ENCODE measurements around the gene LHFPL5.

LHFPL5 gene

DNA sequence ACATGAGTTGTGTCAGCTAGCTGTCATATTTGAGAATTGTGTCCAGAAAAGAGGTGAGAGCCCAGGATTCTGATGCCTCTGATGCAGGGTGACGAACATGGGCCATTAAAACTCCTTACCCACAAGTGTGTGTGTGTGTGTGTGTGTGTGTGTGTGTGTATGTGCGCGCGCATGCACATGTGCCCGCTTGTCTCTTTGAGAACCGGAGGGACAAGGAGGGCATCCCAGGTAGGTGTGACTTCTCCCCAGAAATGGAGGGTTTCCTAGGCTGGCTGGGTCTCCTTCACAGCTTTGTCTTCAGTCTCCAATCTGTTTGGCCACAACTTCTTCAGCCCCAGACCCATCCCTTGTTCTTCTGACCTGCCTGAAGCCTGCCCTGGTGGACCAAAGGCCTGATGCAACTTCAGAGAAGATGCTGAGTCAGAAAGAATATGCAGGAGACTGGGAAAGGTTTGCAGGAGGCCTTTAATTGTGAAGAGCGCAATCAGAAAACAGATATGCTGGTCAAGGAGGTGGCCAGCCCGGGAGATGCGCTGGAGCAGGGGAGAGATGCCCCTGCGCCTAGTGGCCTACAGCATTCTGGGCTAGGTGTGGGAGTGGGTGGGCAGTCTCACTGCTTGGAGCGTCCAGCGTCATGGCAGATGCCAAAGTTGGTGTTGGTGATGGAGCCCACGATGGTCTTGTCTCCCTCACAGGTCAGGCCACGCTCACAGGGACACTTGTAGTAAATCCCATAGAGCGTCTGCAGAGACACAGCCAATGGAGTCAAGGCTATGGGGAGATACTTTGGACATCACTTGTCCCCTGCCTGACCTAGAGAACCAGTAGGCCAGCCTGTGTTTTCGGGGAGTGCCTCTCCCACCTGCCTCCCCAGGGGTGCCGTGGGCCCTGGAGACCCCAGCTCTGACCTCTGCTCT is 10.4 kb upstream of the LHFPL5 start:
- DNase-seq, result no peak

DNA sequence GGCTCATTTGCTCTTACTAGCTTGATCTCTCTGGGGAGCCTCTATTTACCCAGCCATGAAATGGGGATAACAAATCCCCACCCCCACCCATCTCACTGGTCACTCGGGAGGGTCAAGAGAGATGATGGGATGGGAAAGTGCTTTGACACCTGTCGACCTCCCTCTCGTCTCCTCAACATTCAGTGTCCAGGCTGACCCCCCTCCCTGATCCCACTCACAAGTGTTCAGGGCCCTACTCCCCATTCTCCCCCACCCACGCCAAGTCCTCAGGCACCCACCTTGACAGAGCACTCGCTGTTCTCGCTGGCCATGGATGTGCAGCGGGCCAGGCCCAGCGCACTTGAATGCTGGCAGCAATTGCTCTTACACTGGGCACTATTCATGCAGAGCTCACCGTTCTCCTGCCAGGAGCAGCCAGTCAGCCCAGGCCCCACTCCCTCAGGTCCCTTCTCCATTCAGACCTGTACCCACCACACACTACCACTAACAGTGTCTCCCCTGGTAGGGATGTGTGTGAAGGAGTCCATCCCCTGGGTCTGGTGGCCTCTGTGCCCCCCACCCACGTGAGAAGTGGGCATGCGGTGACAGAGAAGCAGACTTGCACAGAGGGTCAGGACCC is 9.6 kb upstream of the LHFPL5 start:
- no peak for DNase-seq

DNA sequence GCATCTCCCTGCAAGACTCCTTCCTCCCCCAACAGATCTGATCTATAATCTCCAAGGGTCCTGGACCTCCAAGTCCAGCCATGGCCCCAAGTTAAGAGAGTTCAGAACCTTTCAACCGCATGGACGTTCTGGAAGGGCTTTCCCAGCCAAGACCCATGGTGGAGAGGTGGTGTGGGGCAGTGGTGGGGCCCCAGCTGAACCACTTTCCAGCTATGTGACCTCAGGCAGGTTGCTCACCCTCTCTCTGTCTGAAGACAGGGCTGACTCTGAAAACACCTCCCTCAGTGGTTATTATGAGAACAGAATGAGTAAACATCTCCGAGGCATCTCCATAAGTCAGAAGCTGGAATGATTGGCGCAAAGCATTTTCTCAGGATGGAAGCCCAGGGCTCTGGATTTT is 8.9 kb upstream of the LHFPL5 start:
- DNase-seq, result no peak

DNA sequence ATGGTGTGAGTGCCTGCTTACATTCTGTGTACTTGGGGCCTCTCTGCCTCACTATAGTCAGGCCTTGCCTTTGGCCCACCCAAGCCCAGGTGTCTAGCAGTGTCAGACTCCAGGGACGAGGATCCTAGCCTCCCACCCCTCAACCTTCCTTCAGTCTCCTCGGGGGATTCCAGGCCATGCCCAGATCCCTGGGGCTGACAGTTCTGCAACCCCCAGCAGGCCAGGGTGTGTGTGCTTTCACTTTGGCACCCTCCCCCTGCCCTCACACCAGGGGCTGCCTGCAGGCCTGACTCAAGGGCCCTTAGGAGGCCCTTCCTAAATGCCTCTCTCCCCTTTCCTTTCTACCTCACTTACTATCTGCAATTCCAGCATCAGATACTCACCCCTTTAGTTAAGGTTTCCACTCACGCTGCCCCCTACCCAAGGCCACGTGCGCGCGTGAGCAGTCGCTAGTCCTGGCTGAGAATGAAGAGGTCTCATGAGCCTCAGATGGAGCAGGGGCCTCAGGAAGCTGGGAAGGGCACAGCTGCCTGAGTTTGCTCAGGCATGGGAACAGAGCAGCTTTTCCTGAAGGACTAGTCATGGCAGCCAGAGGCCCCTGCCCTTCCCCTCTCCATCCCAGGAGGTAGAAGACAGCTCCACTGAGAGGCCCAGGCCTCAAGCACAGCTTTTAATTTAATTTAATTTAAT is 7.2 kb upstream of the LHFPL5 start:
- DNase-seq, result no peak

DNA sequence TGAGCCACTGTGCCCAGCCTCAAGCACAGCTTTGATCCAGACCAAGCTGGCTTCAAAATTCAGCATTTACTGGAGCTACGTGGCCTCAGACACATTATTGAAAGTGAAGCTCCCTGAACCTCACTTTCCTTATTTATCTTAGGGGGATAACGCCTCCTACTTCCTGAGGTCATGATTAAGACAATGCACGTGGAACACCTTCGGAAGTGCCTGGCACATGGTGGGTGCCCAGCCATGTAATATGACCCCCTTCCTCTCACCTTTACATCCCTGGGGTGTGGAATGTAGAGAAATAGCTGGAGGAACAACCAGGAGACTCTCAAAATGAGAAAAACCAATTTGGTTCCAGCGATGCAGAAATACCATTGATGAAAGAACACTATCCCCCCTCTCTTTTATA is 6.4 kb upstream of the LHFPL5 start:
- no peak for DNase-seq

DNA sequence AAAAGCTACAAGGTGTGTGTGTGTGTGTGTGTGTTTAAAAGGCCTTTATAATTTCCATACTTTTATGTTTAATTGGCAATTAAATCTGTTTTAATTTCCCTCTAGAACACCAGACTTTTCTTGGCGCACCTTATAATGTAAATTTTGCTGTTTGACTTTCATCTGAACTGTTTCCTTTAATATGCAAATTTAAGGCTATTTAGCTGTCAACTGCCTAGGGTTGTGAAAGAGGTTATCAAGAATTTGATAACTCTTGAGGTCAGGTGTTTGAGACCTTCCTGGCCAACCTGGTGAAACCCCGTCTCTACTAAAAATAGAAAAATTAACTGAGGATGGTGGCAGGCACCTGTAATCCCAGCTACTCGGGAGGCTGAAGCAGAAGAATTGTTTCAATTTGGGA is 4.0 kb upstream of the LHFPL5 start:
- no peak for DNase-seq

DNA sequence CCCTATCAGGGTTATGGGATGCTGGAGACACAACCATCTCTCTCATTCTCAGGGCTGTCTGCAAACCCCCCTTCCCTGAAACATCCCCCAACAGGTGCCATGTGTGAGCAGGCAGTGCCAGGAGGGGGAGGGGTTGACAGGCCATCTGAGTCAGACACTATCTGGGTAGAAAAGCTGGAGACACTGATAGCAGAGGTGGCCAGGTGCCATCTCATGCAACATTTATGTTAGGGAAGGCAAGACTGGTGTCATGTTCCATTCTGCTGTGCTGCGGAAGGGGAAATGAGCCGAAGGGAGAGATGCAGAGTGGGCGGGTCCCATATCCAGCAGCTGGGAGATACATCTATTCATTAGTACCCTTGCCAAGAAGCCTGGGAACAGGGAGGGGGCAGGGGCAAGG is 3.5 kb downstream of the LHFPL5 start:
- no peak for DNase-seq

DNA sequence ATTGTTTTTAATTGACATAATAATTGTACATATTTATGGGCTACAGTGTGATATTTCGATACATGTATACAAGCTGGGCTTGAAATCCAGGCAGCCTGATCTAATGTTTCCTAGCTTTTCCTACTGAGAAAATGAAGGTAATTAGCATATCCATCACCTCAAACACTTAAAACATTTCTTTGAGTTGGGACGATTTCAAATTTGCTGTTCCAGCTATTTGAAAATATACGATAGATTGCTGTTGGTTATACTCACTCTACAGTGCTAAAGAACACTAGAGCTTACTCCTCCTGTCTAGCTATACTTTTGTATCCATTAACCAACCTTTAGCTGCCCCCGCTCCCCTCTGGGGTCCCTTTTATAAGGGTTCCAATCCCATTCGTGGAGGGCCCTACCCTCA is 4.7 kb downstream of the LHFPL5 start:
- DNase-seq, result no peak

DNA sequence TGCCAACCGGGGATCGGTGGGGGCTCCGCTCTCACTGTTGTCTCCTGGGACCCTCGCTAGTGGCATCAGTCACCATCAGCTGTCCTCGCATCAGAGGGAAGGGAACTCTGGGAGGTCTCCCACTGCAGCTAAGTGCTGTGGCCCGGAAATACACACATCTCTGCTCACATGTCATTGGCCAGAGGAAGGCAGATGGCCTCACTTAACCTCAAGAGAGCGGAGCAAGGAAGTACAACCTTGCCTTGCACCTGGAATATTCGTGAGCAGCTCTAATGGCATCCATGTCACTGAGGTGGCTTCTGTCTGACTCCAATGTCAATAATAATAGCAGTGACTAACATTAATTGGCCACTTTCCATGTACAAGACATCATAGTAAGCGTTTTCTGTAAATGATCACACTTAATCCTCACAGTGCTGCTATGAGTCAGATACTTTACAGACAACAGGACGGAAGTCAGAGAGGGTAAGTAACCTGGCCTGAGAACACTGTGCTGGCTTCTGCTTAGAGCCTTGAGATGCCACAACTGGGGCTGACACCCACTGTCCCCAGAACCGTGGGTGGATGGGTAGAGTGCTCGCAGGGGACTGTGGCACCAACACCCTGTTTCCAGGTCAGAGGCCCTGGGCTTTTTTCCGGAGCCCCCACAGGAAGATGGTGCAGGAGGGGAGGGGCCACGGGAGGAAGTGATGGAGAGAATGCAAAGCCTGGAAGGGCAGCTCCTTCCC is 6.0 kb downstream of the LHFPL5 start:
- DNase-seq, result no peak

DNA sequence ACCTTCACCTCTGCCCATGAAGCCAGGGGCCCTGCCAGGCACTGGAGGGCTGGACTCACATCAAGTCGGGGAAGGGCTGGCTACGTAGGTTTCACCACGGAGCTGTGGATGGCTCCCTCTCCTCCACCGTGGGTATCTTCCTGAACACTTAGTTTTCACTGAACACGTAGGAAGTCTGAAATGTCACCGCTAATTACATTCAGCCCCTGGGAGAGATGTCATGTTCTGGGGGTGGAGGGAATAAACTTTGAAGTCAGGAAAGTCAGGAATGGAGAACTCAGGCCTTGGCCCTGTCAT is 6.5 kb downstream of the LHFPL5 start:
- DNase-seq, result no peak

DNA sequence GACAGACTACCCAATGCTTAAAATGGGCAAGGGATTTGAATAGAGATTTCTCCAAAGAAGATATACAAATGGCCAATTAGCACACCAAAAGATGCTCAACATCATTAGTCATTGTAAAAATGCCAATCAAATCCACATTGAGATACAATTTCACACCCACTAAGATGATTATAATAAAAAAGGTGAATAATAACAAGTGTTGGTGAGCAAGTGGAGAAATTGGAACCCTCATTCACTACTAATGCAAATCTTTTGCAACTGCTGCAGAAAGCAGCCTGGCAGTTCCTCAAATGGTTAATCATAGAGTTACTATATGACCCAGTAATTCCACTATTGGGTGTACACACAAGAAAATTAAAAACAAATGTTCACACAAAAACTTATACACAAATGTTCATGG is 12.4 kb downstream of the LHFPL5 start:
- DNase-seq, result no peak

DNA sequence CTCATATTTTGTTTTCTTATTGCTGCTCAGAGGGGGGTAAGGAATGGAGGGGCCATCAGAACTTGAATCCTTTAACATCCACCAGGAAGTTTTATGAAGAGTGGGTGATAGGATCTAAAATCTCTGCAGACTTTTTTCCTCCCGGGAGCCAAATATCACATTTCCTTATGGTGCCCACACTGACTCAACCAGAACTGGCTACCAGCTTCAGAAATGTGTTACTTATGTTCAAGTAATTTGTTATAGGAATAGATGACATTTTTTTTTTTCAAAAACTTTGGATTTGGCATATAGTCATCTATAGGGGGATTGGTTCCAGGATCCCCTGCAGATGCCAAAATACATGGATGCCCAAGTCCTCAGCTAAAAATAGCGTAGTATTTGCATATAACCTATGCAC is 18.4 kb downstream of the LHFPL5 start:
- DNase-seq, result no peak

DNA sequence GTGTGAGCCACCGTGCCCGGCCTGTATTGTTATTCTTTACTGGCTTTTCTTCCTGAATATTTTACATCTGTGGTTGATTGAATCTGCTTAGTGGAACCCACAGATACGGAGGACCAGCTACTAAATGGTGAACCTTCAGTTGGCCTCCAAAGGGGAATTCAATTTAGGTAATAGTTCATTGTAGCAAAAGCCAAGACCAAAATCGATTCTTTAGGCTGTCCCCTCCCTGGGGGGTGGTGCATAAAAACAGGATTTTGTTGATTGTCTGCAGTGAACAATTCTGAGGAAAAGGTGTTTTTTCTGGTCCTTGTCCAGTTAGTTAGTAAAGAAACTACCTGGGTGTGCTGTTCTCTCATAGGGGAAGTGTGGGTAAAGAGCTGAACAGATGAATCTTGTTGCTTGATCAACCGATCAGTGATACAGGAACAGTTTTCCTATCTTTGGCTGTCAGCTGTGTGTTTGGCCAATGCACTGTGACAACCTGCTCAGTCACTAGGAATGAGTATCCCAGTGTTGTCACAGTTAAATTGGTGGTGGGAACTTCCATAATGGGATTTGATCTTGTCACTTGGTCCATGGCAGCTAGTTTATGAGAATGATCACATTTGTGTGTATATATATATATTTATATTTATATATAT is 19.5 kb downstream of the LHFPL5 start:
- DNase-seq, result no peak

DNA sequence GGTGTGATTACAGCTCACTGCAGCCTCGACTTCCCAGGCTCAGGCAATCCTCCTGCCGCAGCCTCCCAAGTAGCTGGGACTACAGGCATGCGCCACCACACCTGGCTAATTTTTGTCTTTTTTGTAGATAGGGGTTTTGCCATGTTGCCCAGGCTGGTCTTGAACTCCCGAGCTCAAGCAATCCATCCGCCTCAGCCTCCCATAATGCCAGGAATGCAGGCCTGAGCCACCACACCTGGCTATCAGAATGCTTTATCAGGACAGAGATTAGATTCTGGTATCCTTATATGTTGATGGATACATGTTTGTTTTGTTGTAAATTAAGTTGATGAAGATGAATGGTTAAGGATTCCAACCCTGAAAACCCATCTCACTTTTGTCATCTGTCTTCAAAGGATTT is 24.2 kb downstream of the LHFPL5 start:
- no peak for DNase-seq

DNA sequence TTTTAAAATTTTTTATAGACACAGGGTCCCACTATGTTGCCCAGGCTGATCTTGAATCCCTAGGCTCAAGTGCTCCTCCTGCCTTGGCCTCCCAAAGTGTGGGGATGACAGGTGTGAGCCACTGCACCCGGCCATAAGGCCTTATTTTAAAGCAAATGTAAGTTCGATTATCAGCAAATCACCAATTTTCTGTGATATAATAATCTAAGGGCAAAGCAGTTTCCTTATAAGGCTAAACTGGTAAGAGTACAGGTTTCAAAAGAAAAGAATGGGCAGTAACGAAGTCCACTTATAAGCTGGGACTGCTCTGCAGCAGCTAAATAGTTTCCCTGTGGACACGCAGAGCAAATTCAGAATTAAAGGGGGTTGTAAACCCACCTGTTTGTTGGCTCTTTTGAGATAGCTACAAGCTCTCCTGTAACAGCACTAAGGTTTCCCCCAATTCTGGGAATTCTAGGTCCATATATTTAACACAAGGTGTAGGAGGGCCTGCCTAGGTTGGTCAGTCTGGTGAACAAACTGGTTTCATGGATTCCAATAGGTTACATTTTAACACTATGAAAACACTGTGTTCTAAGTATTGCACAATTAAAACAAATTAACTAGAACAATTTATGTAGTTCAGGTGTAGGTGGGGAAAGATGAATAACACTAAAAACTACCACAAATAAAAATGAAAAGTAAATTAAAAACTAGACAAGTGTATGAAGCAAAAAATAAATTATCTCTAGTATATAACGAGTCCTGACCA is 26.3 kb downstream of the LHFPL5 start:
- no peak for DNase-seq

DNA sequence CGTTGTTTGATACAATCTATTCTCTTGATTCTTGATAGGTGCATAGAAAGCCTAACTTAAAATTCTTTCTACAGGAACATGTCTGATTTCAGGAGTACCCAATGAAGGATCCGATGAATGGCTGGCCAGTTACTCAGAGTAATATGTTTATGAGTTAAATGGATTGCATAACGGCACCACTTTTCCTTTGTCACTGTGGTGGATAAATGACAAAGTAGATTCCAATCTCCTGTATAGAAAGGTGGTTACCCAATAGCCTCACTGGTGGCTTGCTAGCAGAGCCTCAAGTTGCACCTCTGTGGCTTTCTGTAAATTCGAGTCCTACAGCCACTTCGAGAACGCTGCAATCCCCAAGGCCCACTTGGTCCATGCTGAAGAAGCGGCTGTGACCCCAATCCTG is 28.4 kb downstream of the LHFPL5 start:
- DNase-seq, result no peak

DNA sequence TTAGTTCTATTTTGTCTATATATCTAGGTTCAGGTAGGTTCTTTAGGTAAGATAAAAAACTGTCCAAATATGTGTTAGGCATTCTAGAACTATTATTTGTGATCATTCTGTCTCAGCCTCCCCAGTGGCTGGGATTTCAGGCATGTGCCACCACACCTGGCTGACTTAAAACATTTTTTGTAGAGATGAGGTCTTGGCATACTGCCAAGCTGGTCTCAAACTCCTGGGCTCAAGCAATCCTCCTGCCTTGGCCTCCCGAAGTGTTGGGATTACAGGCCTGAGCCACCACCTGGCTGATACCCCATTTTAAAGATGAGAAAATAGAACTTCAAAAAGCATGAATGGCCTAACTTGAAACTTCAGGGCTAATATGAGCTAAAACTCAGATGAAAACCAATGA is 33.9 kb downstream of the LHFPL5 start:
- no peak for DNase-seq

DNA sequence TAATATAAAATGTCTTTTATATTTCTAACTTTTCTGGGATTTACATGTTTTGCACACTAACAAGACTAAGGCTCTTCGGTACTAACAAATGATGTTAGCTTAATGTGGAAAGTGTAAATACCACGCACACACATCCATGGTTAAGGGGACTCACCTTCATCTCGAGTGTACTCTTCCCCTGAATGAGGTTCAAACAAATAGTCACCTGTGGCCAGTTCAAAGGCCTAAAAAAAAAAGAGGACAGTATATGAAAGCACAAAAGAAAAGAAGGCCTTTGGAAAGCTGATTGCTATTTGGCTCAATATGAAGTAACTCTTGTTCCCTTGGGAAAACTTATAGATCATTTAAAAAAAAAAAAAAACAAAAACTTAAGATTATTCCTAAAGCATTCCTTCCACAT is 37.2 kb downstream of the LHFPL5 start:
- no peak for DNase-seq

DNA sequence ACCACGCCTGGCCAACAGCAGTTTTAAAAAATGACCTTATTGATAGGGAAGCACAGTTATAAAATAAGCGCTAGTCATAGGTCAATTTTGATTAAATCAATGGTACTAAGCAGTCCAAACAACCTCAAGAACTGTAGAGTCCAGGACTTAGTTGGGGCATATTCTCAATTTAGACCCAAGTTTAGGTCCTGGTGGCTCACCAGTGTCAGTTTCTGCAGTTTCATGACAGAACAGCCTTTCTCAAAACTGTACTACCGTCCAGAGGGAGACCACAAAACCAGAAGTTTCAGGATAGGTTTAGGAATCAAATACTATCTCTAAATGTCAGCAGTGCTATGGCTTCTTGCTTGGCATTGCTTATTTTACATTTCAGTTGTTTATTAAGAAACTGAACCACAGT is 39.1 kb downstream of the LHFPL5 start:
- no peak for DNase-seq

DNA sequence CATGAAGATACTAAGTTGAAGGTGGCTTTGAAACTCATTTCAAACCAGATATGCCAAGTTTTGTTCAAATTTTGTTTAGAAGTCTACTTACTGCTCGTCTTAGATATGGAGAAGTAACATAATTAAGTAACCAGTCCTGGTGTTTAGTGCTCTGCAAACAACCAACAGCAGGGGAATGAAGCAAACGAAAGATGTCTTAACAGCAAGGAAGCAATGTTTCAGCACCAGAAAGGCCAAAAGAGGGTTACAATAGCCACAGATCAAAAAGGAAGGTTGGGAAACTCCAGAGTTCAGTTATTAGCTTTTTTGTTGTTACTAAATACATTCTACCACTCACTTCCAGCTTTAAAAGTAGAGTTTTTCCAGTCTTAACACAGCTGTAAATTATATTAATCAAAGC is 45.1 kb downstream of the LHFPL5 start:
- DNase-seq, result no peak

DNA sequence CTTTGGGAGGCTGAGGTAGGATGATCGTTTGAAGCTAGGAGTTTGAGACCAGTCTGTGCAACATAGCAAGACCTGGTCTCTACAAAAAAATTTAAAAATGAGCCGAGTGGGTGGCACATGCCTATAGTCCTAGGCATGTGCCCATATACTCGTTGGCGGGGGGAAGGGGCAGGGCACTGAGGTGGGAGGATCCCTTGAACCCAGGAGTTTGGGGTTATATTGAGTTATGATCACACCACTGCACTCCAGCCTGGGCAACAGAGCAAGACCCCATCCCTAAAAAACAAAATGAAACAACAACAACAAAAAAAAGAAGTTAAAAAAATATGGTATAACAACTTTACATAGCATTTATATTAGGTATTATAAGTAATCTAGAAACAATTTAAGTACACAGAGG is 47.8 kb downstream of the LHFPL5 start:
- no peak for DNase-seq

DNA sequence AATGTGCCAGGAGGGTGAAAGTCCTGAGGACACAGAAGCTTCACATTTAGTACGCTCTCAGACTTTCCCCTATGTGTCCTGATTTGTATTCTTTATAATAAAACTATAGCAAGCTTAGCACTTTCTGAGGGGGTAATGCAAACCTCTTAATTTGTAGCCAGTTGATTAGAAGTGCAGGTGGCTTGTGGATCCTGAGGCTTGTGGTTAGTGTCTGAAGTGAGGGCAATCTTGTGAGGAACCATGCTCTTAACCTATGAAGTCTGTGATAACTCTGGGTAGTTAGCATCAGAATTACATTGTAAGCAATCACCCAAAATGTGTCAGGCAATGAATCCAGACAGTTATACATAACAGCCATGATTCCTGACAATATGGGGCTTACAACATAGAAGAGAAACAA is 51.1 kb downstream of the LHFPL5 start:
- DNase-seq, result no peak
